ENCODE results near the gene SPACA5B. TPM values are rescaled to one million over a fixed set of nuclear protein-coding genes. Genes with fewer than 3 reads are reported as not detected.
A peak's percentile ranks its signal among the peaks of the same experiment; 100 is the strongest.
"Not testable (repeated sequence)": the region's sequence is repeated elsewhere in the genome, so short reads cannot be mapped to it uniquely, and the experiment has no call there.

The SPACA5B gene
- not detected for polyA plus RNA-seq (2013, experiment 1 of 2)
- polyA plus RNA-seq (2013, experiment 2 of 2) = not detected

GRCh38 chrX:48130326-48130725 is at the start of gene SPACA5B:
Gene SPACA5B, plus strand, starts transcription at chrX:48130626. Its CDS starts 62 bp downstream, at chrX:48130688.
- H2BK5ac ChIP-seq (ENCODE audit: low read length); H3K27me3 ChIP-seq (ENCODE audit: insufficient read depth, low read length, poor library complexity); H3K27ac ChIP-seq (ENCODE audit: low read depth, low read length); H3K4me1 ChIP-seq (ENCODE audit: control insufficient read depth, low read depth, low read length); H2BK15ac ChIP-seq (replicated peaks; ENCODE audit: low read depth); H3K4me3 ChIP-seq (ENCODE audit: low read length); H3K4me2 ChIP-seq (ENCODE audit: low read length); H2AK5ac ChIP-seq (ENCODE audit: low read length); H3K56ac ChIP-seq (ENCODE audit: low read length); H4K8ac ChIP-seq (ENCODE audit: low read depth, low read length); H3K36me3 ChIP-seq (ENCODE audit: control insufficient read depth, insufficient read depth, low read length); H3K79me2 ChIP-seq (ENCODE audit: control insufficient read depth, insufficient read depth, low read length); DNase-seq; H3K18ac ChIP-seq (ENCODE audit: low read length); H3K79me1 ChIP-seq (ENCODE audit: low read length); H2BK120ac ChIP-seq (ENCODE audit: low read depth, low read length); H3K9ac ChIP-seq (ENCODE audit: low read length); H3K4ac ChIP-seq (ENCODE audit: low read depth, low read length); H4K5ac ChIP-seq (ENCODE audit: low read length); H3K23ac ChIP-seq (ENCODE audit: low read length): not testable (repeated sequence)
- WGBS (ENCODE audit: extremely low coverage, insufficient coverage, low lambda C conversion rate) = no CpG with 5 or more reads among the region's 4 CpGs

DNA sequence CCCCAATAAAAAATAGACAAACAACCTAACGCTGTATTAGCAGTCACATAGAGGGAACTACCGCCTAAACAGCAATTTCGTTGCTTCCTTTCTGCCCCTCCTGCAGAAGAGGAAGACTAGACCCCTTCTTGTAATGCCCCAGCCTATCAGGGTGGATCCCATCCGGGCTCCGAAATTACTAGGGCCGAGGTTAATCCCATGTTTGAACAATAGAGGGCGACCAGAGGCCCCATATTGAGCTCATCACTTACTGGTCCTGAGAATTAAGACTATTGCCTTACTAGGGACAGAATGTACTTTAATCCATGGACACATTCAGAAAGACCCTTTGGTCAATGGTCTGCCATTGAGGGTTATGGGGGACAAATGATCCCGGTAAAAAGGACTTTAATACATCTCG is 47.2 kb upstream of the SPACA5B start:
- no peak overlapping the region for H3K4me3 ChIP-seq (ENCODE audit: low read length)
- H3K36me3 ChIP-seq (ENCODE audit: control insufficient read depth, insufficient read depth, low read length) = no peaks in the 10 kb centered on the region
- no peaks in the 10 kb centered on the region for H3K27me3 ChIP-seq (ENCODE audit: insufficient read depth, low read length, poor library complexity)
- no peak overlapping the region for H3K4ac ChIP-seq (ENCODE audit: low read depth, low read length)
- H2AK5ac ChIP-seq (ENCODE audit: low read length) = no peak overlapping the region
- H3K56ac ChIP-seq (ENCODE audit: low read length) = no peak overlapping the region
- H3K4me2 ChIP-seq (ENCODE audit: low read length) = no peak overlapping the region
- WGBS (ENCODE audit: extremely low coverage, insufficient coverage, low lambda C conversion rate) = no CpG with 5 or more reads among the region's 9 CpGs
- H3K79me2 ChIP-seq (ENCODE audit: control insufficient read depth, insufficient read depth, low read length) = no peaks in the 10 kb centered on the region
- peak; percentile 58 for DNase-seq
- H2BK5ac ChIP-seq (ENCODE audit: low read length) = no peak overlapping the region
- H2BK15ac ChIP-seq (replicated peaks; ENCODE audit: low read depth) = no peak overlapping the region
- no peak overlapping the region for H3K23ac ChIP-seq (ENCODE audit: low read length)
- no peaks in the 10 kb centered on the region for H3K79me1 ChIP-seq (ENCODE audit: low read length)
- H4K8ac ChIP-seq (ENCODE audit: low read depth, low read length) = no peak overlapping the region
- H3K9ac ChIP-seq (ENCODE audit: low read length) = no peak overlapping the region
- H4K5ac ChIP-seq (ENCODE audit: low read length) = no peak overlapping the region
- H3K27ac ChIP-seq (ENCODE audit: low read depth, low read length) = no peak overlapping the region
- no peak overlapping the region for H2BK120ac ChIP-seq (ENCODE audit: low read depth, low read length)
- H3K4me1 ChIP-seq (ENCODE audit: control insufficient read depth, low read depth, low read length) = no peaks in the 10 kb centered on the region
- H3K18ac ChIP-seq (ENCODE audit: low read length) = no peak overlapping the region

- H4K8ac ChIP-seq (ENCODE audit: low read depth, low read length) = no peak overlapping the region
- H3K27me3 ChIP-seq (ENCODE audit: insufficient read depth, low read length, poor library complexity) = no peaks in the 10 kb centered on the region
- no peak overlapping the region for H3K18ac ChIP-seq (ENCODE audit: low read length)
- no peak overlapping the region for H3K56ac ChIP-seq (ENCODE audit: low read length)
- no peak overlapping the region for H2BK5ac ChIP-seq (ENCODE audit: low read length)
- H3K36me3 ChIP-seq (ENCODE audit: control insufficient read depth, insufficient read depth, low read length) = no peaks in the 10 kb centered on the region
- no peak overlapping the region for H2AK5ac ChIP-seq (ENCODE audit: low read length)
- no peak overlapping the region for H3K9ac ChIP-seq (ENCODE audit: low read length)
- no CpG with 5 or more reads among the region's 5 CpGs for WGBS (ENCODE audit: extremely low coverage, insufficient coverage, low lambda C conversion rate)
- H2BK15ac ChIP-seq (replicated peaks; ENCODE audit: low read depth) = no peak overlapping the region
- no peak overlapping the region for H3K4me3 ChIP-seq (ENCODE audit: low read length)
- H4K5ac ChIP-seq (ENCODE audit: low read length) = no peak overlapping the region
- no peak overlapping the region for H3K23ac ChIP-seq (ENCODE audit: low read length)
- H3K4ac ChIP-seq (ENCODE audit: low read depth, low read length) = no peak overlapping the region
- H3K4me2 ChIP-seq (ENCODE audit: low read length) = no peak overlapping the region
- DNase-seq = no peak
- H3K79me1 ChIP-seq (ENCODE audit: low read length) = no peaks in the 10 kb centered on the region
- no peak overlapping the region for H2BK120ac ChIP-seq (ENCODE audit: low read depth, low read length)
- no peak overlapping the region for H3K27ac ChIP-seq (ENCODE audit: low read depth, low read length)
- H3K4me1 ChIP-seq (ENCODE audit: control insufficient read depth, low read depth, low read length) = no peaks in the 10 kb centered on the region
- no peaks in the 10 kb centered on the region for H3K79me2 ChIP-seq (ENCODE audit: control insufficient read depth, insufficient read depth, low read length)
Observed at GRCh38 chrX:48083706-48084105, 46.7 kb upstream of the SPACA5B start.

DNA sequence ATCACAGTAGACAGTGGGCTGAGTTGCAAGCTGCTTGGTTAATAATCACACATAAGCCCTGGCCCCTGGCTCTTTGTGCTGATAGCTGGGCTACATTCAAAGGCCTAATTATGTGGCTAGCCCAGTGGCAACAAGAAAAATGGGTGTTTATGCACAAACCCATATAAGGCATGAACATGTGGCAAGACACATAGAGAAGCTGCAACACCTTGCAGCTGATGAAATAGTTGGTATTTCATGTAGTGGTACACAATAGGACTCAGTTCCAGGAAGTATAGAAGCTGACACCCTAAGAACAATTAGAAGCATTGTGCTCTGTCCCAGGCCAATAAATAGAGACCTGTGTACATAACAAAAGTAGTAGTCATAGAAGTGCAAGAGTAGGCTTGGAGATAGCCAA is 44.3 kb upstream of the SPACA5B start:
- Histone ChIP-seq H4K5ac (ENCODE audit: low read length) (no peak overlapping the region), H3K4me3 (ENCODE audit: low read length) (no peak overlapping the region), H3K27ac (ENCODE audit: low read depth, low read length) (no peak overlapping the region)

DNA sequence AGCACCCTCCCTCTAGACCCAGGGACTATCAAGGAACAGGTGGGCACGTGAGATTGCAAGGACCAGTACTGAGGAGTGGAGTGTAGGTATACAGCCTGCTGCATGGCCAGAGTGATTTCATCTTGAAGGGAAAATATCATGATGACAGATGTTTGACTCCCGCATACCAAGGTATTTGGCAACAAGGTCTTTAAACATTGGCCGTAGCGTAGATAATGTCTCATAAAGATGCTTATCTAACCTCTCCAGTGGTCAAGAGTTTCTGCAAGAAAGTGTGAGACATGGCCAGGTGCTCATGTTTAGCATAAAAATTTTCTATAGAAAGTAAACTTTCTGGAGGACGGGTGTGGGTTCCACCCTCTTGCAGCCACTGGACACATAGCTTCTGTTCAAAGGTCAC is 40.3 kb upstream of the SPACA5B start:
- H3K4me2 ChIP-seq (ENCODE audit: low read length) = no peak overlapping the region
- no peaks in the 10 kb centered on the region for H3K36me3 ChIP-seq (ENCODE audit: control insufficient read depth, insufficient read depth, low read length)
- no peaks in the 10 kb centered on the region for H3K27me3 ChIP-seq (ENCODE audit: insufficient read depth, low read length, poor library complexity)
- DNase-seq = no peak
- H4K5ac ChIP-seq (ENCODE audit: low read length) = no peak overlapping the region
- H3K4me1 ChIP-seq (ENCODE audit: control insufficient read depth, low read depth, low read length) = no peaks in the 10 kb centered on the region
- no peak overlapping the region for H3K27ac ChIP-seq (ENCODE audit: low read depth, low read length)
- H3K18ac ChIP-seq (ENCODE audit: low read length) = no peak overlapping the region
- H3K79me1 ChIP-seq (ENCODE audit: low read length) = no peaks in the 10 kb centered on the region
- H2BK15ac ChIP-seq (replicated peaks; ENCODE audit: low read depth) = no peak overlapping the region
- H2BK120ac ChIP-seq (ENCODE audit: low read depth, low read length) = no peak overlapping the region
- WGBS (ENCODE audit: extremely low coverage, insufficient coverage, low lambda C conversion rate) = no CpG with 5 or more reads among the region's 5 CpGs
- no peak overlapping the region for H2BK5ac ChIP-seq (ENCODE audit: low read length)
- no peak overlapping the region for H3K56ac ChIP-seq (ENCODE audit: low read length)
- H3K9ac ChIP-seq (ENCODE audit: low read length) = no peak overlapping the region
- H3K79me2 ChIP-seq (ENCODE audit: control insufficient read depth, insufficient read depth, low read length) = no peaks in the 10 kb centered on the region
- no peak overlapping the region for H3K23ac ChIP-seq (ENCODE audit: low read length)
- no peak overlapping the region for H2AK5ac ChIP-seq (ENCODE audit: low read length)
- no peak overlapping the region for H3K4me3 ChIP-seq (ENCODE audit: low read length)
- H3K4ac ChIP-seq (ENCODE audit: low read depth, low read length) = no peak overlapping the region
- H4K8ac ChIP-seq (ENCODE audit: low read depth, low read length) = no peak overlapping the region

More for the DNA sequence above, 44.3 kb upstream of the SPACA5B start:
- Histone ChIP-seq H2BK5ac (ENCODE audit: low read length) (no peak overlapping the region), H3K79me1 (ENCODE audit: low read length) (no peaks in the 10 kb centered on the region), H2BK120ac (ENCODE audit: low read depth, low read length) (no peak overlapping the region), H3K23ac (ENCODE audit: low read length) (no peak overlapping the region), H3K27me3 (ENCODE audit: insufficient read depth, low read length, poor library complexity) (no peaks in the 10 kb centered on the region), H3K18ac (ENCODE audit: low read length) (no peak overlapping the region), H4K8ac (ENCODE audit: low read depth, low read length) (no peak overlapping the region), H3K56ac (ENCODE audit: low read length) (no peak overlapping the region), H3K36me3 (ENCODE audit: control insufficient read depth, insufficient read depth, low read length) (no peaks in the 10 kb centered on the region), H3K4me1 (ENCODE audit: control insufficient read depth, low read depth, low read length) (no peaks in the 10 kb centered on the region), H2AK5ac (ENCODE audit: low read length) (no peak overlapping the region), H2BK15ac (replicated peaks; ENCODE audit: low read depth) (no peak overlapping the region), H3K79me2 (ENCODE audit: control insufficient read depth, insufficient read depth, low read length) (no peaks in the 10 kb centered on the region), H3K4me2 (ENCODE audit: low read length) (no peak overlapping the region), H3K9ac (ENCODE audit: low read length) (no peak overlapping the region), H3K4ac (ENCODE audit: low read depth, low read length) (no peak overlapping the region)
- DNase-seq = no peak

DNA sequence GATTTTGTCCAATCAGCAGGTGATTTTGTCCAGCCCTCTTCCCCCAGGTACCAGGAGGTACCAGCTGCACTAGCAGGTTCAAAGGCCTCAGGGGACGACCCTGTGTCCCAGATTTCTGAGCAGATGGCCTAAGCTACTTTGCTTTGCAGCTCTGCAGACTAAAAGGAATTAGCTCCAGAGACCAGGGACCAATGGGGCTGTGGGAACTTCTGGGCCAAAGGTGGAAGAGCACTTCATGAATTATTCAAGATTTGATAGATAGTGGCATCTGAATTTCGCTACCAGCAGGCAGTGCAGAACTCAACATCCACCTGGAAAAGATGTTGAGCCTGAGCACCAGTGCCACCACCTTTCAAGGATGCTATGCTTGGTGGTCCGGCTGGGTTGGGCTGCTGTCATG is 37.9 kb upstream of the SPACA5B start:
- H3K4me1 ChIP-seq (ENCODE audit: control insufficient read depth, low read depth, low read length); H3K4ac ChIP-seq (ENCODE audit: low read depth, low read length); H3K36me3 ChIP-seq (ENCODE audit: control insufficient read depth, insufficient read depth, low read length); H3K23ac ChIP-seq (ENCODE audit: low read length); H3K9ac ChIP-seq (ENCODE audit: low read length); DNase-seq; H3K27me3 ChIP-seq (ENCODE audit: insufficient read depth, low read length, poor library complexity); H4K8ac ChIP-seq (ENCODE audit: low read depth, low read length); H2BK15ac ChIP-seq (replicated peaks; ENCODE audit: low read depth); H2AK5ac ChIP-seq (ENCODE audit: low read length); H3K4me3 ChIP-seq (ENCODE audit: low read length); H4K5ac ChIP-seq (ENCODE audit: low read length); H2BK5ac ChIP-seq (ENCODE audit: low read length); H2BK120ac ChIP-seq (ENCODE audit: low read depth, low read length); H3K4me2 ChIP-seq (ENCODE audit: low read length); H3K79me1 ChIP-seq (ENCODE audit: low read length); H3K18ac ChIP-seq (ENCODE audit: low read length); H3K27ac ChIP-seq (ENCODE audit: low read depth, low read length); H3K56ac ChIP-seq (ENCODE audit: low read length); H3K79me2 ChIP-seq (ENCODE audit: control insufficient read depth, insufficient read depth, low read length): not testable (repeated sequence)
- WGBS (ENCODE audit: extremely low coverage, insufficient coverage, low lambda C conversion rate) = no CpG with 5 or more reads among the region's 3 CpGs

All from mesendoderm (in vitro differentiated cells).